Loucy (cell line): ENCODE measurements around the gene SEMA3A.

Experiments
- H2AFZ ChIP-seq: fragments of 200-600 bp; sonication (generic); 2 replicates; pipeline ENCODE4 v1.6.0; 2016; ENCODE audit warnings: antibody characterized with exemption, mild to moderate bottlenecking, low read length, moderate library complexity
- H3F3A ChIP-seq: fragments of 200-600 bp; 2 replicates; pipeline ENCODE4 v1.6.0; 2016; ENCODE audit warnings: antibody characterized with exemption, low read depth, mild to moderate bottlenecking
- H3K27me3 ChIP-seq: fragments of 200-600 bp; sonication (generic); 2 replicates; pipeline ENCODE4 v1.6.1; 2014; ENCODE audit warnings: low read length, mild to moderate bottlenecking; ENCODE audit not compliant: insufficient read depth, poor library complexity, severe bottlenecking
- H3K36me3 ChIP-seq: fragments of 200-600 bp; sonication (generic); 2 replicates; pipeline ENCODE4 v1.6.1; 2016; ENCODE audit warnings: low read length; ENCODE audit not compliant: insufficient read depth
- H3K4me1 ChIP-seq: fragments of 200-600 bp; sonication (generic); 2 replicates; pipeline ENCODE4 v1.5.1; 2014; ENCODE audit warnings: low read length, mild to moderate bottlenecking; ENCODE audit not compliant: insufficient read depth, poor library complexity, severe bottlenecking
- H3K4me2 ChIP-seq: fragments of 200-600 bp; sonication (generic); 2 replicates; pipeline ENCODE4 v1.6.0; 2014; ENCODE audit warnings: antibody characterized with exemption, low read length, low read depth, mild to moderate bottlenecking; ENCODE audit not compliant: poor library complexity, severe bottlenecking
- H3K4me3 ChIP-seq: fragments of 200-600 bp; sonication (generic); 2 replicates; pipeline ENCODE4 v1.5.1; 2014; ENCODE audit warnings: low read length, mild to moderate bottlenecking, mixed read lengths; ENCODE audit not compliant: poor library complexity, severe bottlenecking
- H3K79me2 ChIP-seq: fragments of 200-600 bp; sonication (generic); 2 replicates; pipeline ENCODE4 v1.6.1; 2014; ENCODE audit warnings: low read length; ENCODE audit not compliant: insufficient read depth
- H3K9ac ChIP-seq: fragments of 200-600 bp; sonication (generic); 2 replicates; pipeline ENCODE4 v1.6.0; 2014; ENCODE audit warnings: mild to moderate bottlenecking, low read depth, low read length, moderate library complexity; ENCODE audit not compliant: poor library complexity, severe bottlenecking
- H3K9me2 ChIP-seq: fragments of 200-600 bp; sonication (generic); replicated peaks from 2 replicates; pipeline ENCODE4 v1.6.1; 2016; ENCODE audit warnings: low read depth, low read length, mixed read lengths
- H3K9me3 ChIP-seq: fragments of 200-600 bp; sonication (generic); 2 replicates; pipeline ENCODE4 v1.6.1; 2014; ENCODE audit warnings: mild to moderate bottlenecking, antibody characterized with exemption, low read length, low read depth; ENCODE audit not compliant: insufficient read depth
- H4K20me1 ChIP-seq: fragments of 200-600 bp; sonication (generic); 2 replicates; pipeline ENCODE4 v1.6.0; 2014; ENCODE audit warnings: antibody characterized with exemption, low read length, mild to moderate bottlenecking; ENCODE audit not compliant: insufficient read depth, poor library complexity, severe bottlenecking
- EZH2phosphoT487 ChIP-seq: fragments of 200-600 bp; IDR thresholded peaks from 2 replicates; pipeline ENCODE4 v1.6.1; 2018; ENCODE audit warnings: antibody characterized with exemption, mild to moderate bottlenecking, moderate library complexity, borderline replicate concordance
- TF ChIP-seq, protein P1 (sequence below): fragments of 200-600 bp; sonication (generic); conservative IDR thresholded peaks from 2 replicates; pipeline ENCODE4 v1.5.1; 2014; ENCODE audit warnings: mild to moderate bottlenecking, antibody characterized with exemption, low read length

Gene SEMA3A

DNA sequence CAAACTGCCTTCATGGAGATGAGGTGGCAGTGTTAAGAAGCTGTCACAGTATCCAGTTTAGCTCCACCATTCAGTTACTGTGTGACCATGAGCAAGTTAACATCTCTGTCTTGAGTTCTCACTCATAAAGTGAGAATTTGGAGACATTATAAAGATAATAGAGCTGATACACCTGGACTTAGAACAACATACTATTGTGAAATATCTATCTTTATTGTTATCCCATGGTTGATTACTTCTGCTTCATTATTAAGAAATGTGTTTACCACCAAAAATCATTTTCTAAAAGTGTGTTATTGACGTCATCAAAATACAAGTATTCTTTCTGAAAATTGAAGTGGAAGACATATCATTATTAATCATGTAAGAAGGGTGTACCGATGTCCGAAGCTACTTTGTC lies 166.9 kb downstream of the SEMA3A start:
- no peaks in the 10 kb centered on the region for H3K9me2 ChIP-seq
- H2AFZ ChIP-seq: no peak overlapping the region
- no peak overlapping the region for H3K4me3 ChIP-seq
- H3K79me2 ChIP-seq: no peaks in the 10 kb centered on the region
- no peaks in the 10 kb centered on the region for H3K27me3 ChIP-seq
- TF ChIP-seq EZH2phosphoT487: no peak
- TF ChIP-seq, protein P1, sequence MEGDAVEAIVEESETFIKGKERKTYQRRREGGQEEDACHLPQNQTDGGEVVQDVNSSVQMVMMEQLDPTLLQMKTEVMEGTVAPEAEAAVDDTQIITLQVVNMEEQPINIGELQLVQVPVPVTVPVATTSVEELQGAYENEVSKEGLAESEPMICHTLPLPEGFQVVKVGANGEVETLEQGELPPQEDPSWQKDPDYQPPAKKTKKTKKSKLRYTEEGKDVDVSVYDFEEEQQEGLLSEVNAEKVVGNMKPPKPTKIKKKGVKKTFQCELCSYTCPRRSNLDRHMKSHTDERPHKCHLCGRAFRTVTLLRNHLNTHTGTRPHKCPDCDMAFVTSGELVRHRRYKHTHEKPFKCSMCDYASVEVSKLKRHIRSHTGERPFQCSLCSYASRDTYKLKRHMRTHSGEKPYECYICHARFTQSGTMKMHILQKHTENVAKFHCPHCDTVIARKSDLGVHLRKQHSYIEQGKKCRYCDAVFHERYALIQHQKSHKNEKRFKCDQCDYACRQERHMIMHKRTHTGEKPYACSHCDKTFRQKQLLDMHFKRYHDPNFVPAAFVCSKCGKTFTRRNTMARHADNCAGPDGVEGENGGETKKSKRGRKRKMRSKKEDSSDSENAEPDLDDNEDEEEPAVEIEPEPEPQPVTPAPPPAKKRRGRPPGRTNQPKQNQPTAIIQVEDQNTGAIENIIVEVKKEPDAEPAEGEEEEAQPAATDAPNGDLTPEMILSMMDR: no peak
- H4K20me1 ChIP-seq: no peaks in the 10 kb centered on the region
- no peaks in the 10 kb centered on the region for H3K9me3 ChIP-seq
- no peaks in the 10 kb centered on the region for H3K36me3 ChIP-seq
- H3F3A ChIP-seq: no peaks in the 10 kb centered on the region
- H3K4me1 ChIP-seq: no peaks in the 10 kb centered on the region
- no peak overlapping the region for H3K4me2 ChIP-seq
- H3K9ac ChIP-seq: no peak overlapping the region

DNA sequence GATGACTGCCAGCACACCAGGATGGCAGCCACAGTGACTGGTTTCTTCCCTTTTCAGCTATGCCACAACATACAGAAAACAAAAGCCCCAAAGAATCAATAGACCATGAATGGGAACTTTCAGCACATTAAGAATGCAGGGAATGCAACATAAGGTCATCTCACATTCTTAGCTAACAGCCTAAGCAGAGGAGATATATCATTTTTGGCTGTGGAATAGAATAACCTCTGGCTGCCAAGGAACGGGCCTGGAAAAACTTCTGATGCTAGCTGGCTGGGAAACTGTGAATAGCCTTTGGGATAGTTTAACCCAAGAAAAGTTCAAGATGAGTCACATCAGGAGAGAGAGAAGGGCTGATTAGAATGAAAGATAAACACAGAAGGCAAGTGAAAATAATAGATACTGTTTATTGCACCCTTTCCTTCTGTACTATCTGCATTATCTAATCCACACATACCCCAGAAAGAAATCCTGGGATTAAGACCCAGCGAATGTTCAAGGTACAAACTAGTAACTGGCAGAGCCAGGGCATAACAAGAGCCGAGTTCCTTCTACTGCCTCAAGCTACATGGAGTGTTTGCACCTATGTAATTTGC lies 169.2 kb downstream of the SEMA3A start:
- Histone ChIP-seq H2AFZ (no peak overlapping the region), H3F3A (no peaks in the 10 kb centered on the region), H3K4me1 (no peaks in the 10 kb centered on the region), H3K9ac (no peak overlapping the region), H3K27me3 (no peaks in the 10 kb centered on the region), H3K9me3 (no peaks in the 10 kb centered on the region), H3K4me3 (no peak overlapping the region), H3K36me3 (no peaks in the 10 kb centered on the region), H3K79me2 (no peaks in the 10 kb centered on the region), H4K20me1 (no peaks in the 10 kb centered on the region), H3K4me2 (no peak overlapping the region), H3K9me2 (no peaks in the 10 kb centered on the region)
- TF ChIP-seq, protein P1: no peak
- TF ChIP-seq EZH2phosphoT487: no peak

DNA sequence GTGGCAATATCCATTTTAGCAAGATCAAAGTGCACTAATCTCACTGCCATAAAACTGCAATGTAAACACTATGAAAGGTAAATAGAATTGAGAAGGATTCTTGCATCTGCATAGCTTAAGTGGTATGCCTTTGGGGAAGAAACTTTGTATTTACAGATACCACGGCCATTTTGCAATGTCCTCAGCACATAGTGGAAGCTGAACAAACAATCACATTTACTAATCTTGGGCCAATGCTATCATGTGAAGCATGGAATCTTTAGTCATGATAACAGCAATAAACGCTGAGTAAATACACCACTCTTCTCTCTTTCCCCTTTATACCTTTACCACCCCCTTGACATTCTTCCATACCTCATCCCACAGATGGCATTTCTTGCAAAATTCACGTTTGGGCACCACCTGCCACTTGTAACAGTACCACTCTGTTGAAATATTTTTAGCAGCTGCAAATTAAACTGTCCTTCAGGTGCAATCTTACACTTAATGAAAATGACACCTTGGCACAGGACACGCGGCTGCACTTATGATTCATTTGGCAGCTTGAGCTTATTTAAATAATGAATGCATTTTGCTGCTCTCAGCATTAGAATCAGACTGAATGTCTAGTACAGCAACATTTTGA lies 171.8 kb downstream of the SEMA3A start:
- no peaks in the 10 kb centered on the region for H3K79me2 ChIP-seq
- no peaks in the 10 kb centered on the region for H4K20me1 ChIP-seq
- no peaks in the 10 kb centered on the region for H3K27me3 ChIP-seq
- H3K9ac ChIP-seq: no peak overlapping the region
- no peaks in the 10 kb centered on the region for H3F3A ChIP-seq
- TF ChIP-seq, protein P1: no peak
- no peak for TF ChIP-seq EZH2phosphoT487
- no peak overlapping the region for H3K4me2 ChIP-seq
- no peak overlapping the region for H3K4me3 ChIP-seq
- H3K36me3 ChIP-seq: no peaks in the 10 kb centered on the region
- H3K9me2 ChIP-seq: no peaks in the 10 kb centered on the region
- no peak overlapping the region for H2AFZ ChIP-seq
- no peaks in the 10 kb centered on the region for H3K9me3 ChIP-seq
- no peaks in the 10 kb centered on the region for H3K4me1 ChIP-seq
